GM19043 (cell line): ENCODE results near the gene PKD1.

Experiments used
- ATAC-seq: cut with Tn5 transposase; IDR thresholded peaks from one replicate; pipeline ENCODE4 v1.9.1; 2021; ENCODE audit warnings: low read depth; ENCODE audit not compliant: unreplicated experiment

The PKD1 gene

GRCh38 chr16:2091547-2092255, 44.0 kb downstream of the PKD1 start:
- ATAC-seq, result no peak

GRCh38 chr16:2090777-2091546, 44.7 kb downstream of the PKD1 start:
- no peak for ATAC-seq

GRCh38 chr16:2090481-2090776, 45.3 kb downstream of the PKD1 start:
- no peak for ATAC-seq

GRCh38 chr16:2089706-2090480, 45.8 kb downstream of the PKD1 start:
- ATAC-seq, result no peak

- no peak for ATAC-seq
Observed at GRCh38 chr16:2088759-2089358, 46.8 kb downstream of the PKD1 start.

- no peak for ATAC-seq
Observed at GRCh38 chr16:2087748-2088631, 47.7 kb downstream of the PKD1 start.

- ATAC-seq, result no peak
Observed at GRCh38 chr16:2086812-2087747, 48.6 kb downstream of the PKD1 start.

- ATAC-seq, result no peak
Observed at GRCh38 chr16:2086106-2086742, 49.5 kb downstream of the PKD1 start.

GRCh38 chr16:2085669-2086068, 50.0 kb downstream of the PKD1 start:
- ATAC-seq, result no peak

- ATAC-seq, result no peak
Observed at GRCh38 chr16:2084895-2085625, 50.6 kb downstream of the PKD1 start.

- ATAC-seq, result no peak
Observed at GRCh38 chr16:2083876-2084780, 51.6 kb downstream of the PKD1 start.

- ATAC-seq, result no peak
Observed at GRCh38 chr16:2083409-2083808, 52.3 kb downstream of the PKD1 start.

GRCh38 chr16:2082983-2083364, 52.7 kb downstream of the PKD1 start:
- no peak for ATAC-seq

GRCh38 chr16:2082171-2082982, 53.3 kb downstream of the PKD1 start:
- no peak for ATAC-seq

GRCh38 chr16:2081201-2082084, 54.3 kb downstream of the PKD1 start:
- ATAC-seq, result no peak
